Right lobe of liver (tissue), 6 donors: ENCODE results near the gene TRMT11. TPM values are rescaled to one million over a fixed set of nuclear protein-coding genes. Genes with fewer than 3 reads are reported as not detected.

Experiments
- ATAC-seq, 4 donors: fragments of 200-7000 bp; cut with Tn5 transposase; one replicate each; pipeline ENCODE4 v1.9.1; 2020; ENCODE audit warnings: mild to moderate bottlenecking in 4 of 4, moderate library complexity in 4 of 4
- DNase-seq, 3 donors: peaks; one replicate each; pipeline ENCODE4 v3.0.0-alpha.2; 2020
- H3K27ac ChIP-seq, 3 donors: fragments of 200-600 bp; one replicate each; pipeline ENCODE4 v1.8.0; 2022
- H3K27me3 ChIP-seq, 2 donors: fragments of 200-600 bp; one replicate each; pipeline ENCODE4 v1.8.0; 2022
- H3K36me3 ChIP-seq, 4 donors: fragments of 200-600 bp; sonication (generic) in 1 of 4; one replicate each; pipeline versions ENCODE4 v1.5.1 to v1.8.0; 2017 to 2022; ENCODE audit warnings: control low read depth in 1 of 4
- H3K4me1 ChIP-seq, 4 donors: fragments of 200-600 bp; sonication (generic) in 1 of 4; one replicate each; pipeline versions ENCODE4 v1.5.1 to v1.8.0; 2017 to 2022; ENCODE audit warnings: control low read depth in 1 of 4
- H3K4me3 ChIP-seq, 3 donors: fragments of 200-600 bp; one replicate each; pipeline ENCODE4 v1.8.0; 2022
- H3K9me3 ChIP-seq, 4 donors: fragments of 200-600 bp; sonication (generic) in 1 of 4; one replicate each; pipeline versions ENCODE4 v1.5.1 to v1.8.0; 2017 to 2022; ENCODE audit warnings: control low read depth in 1 of 4
- CTCF ChIP-seq, 4 donors: fragments of 200-600 bp in 3 of 4; fragments of 450-650 bp in 1 of 4; IDR thresholded peaks; one replicate each; pipeline versions ENCODE4 v1.5.1 to v1.8.0; 2016 to 2022; ENCODE audit warnings: antibody characterized with exemption in 4 of 4, mild to moderate bottlenecking in 2 of 4
- POLR2A ChIP-seq: fragments of 450-650 bp; IDR thresholded peaks from one replicate; pipeline ENCODE4 v1.6.1; 2017; ENCODE audit warnings: antibody characterized with exemption, mild to moderate bottlenecking
- WGBS: methylation state at CpG from one replicate; pipeline ENCODE4 v1.1.6; 2018; ENCODE audit warnings: low coverage, low lambda C conversion rate; ENCODE audit not compliant: insufficient coverage; ENCODE audit errors: missing lambda C conversion rate; 5-methylcytosine and 5-hydroxymethylcytosine counted together
- intact Hi-C, 2 donors: fragments of 100-400 bp; cut with DNase I; formaldehyde crosslinking; loops; one replicate each; pipeline versions ENCODE4 v1.11.2 to v1.14.1; 2022
- total RNA-seq, 6 experiments: library from RNA; depleted of rRNA in 2 of 6; stranded (reverse); fragments of >200 nt in 2 of 6; fragmentation: NEBNext Ultra II Directional in 3 of 6; extraction: Animal tissue kit (Norgen Biotek cat#: 25700) in 3 of 6; gene quantifications; one replicate each; pipeline versions ENCODE4 v1.1.0 to v1.2.4, GENCODE V29; 2016 to 2023
- donor health status: DM: no; HTN: yes; CAD: no.
- donor health status: DM: no; HTN: no; CAD: no.
- donor health status: DM: no; HTN: no; CAD: no.
- donor health status: DM: no; HTN: yes; CAD: no.
- donor health status: DM: no; HTN: yes; CAD: no.

Gene TRMT11
- total RNA-seq, 6 experiments from 2014 or later = 12.6 to 36.0 (median 25.3) TPM

DNA sequence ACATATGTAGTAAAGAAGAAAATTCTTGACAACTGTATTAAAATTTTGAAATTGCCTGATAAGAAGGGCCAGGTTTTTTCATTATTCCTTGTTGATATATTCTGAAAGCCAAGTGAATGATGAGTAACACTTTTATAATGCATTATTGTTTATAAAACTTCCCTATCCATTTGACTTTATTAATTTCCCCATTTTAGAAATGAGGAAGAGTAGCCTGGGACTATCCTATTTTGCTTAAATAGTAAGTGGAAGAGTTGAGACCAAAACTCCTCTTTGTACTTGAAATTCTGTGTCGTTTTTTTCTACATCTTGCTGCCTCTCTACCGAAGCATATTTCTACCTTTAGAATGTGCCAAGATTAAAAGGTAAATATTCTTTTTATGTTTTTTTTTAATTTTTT, 39.7 kb downstream of the TRMT11 start:
- 91% methylated on average over 2 of the region's 2 CpGs for WGBS
- TF ChIP-seq CTCF (IDR thresholded peaks at IDR 0.05) (no peak), POLR2A (no peak)
- Histone ChIP-seq H3K9me3 (no peaks in the 10 kb centered on the region), H3K4me3 (no peak overlapping the region), H3K27me3 (no peaks in the 10 kb centered on the region), H3K36me3 (peaks cover 0 to 43% (median 12%) of the 10 kb centered on the region in 4 donors), H3K4me1 (no peaks in the 10 kb centered on the region), H3K27ac (no peak overlapping the region)
- intact Hi-C loops = no loop called here
- DNase-seq (no peak), ATAC-seq (no peak)

DNA sequence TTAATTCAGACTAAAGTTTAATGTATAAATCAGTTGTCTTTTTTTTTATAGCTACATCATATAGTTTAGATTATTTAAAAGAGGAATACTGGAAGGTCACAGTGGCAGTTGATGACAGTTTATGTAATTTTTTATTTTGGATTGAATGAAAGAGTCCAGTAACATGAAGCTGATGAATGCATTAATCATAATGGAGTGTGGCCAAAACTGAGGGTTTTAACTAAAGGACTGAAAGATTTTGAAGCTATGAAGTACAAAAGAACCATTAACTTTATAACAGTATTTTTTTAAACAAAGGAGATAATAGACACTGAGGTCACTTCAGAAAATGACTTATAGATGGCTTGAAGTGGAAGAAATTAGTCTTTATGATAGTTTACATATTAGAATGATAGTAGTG, 41.3 kb downstream of the TRMT11 start:
- no peak overlapping the region for H3K27ac ChIP-seq
- DNase-seq (no peak), ATAC-seq (no peak)
- H3K27me3 ChIP-seq = no peaks in the 10 kb centered on the region
- intact Hi-C loops = no loop called here
- no peaks in the 10 kb centered on the region for H3K9me3 ChIP-seq
- H3K4me3 ChIP-seq = no peak overlapping the region
- H3K36me3 ChIP-seq = peaks cover 0 to 28% (median 2%) of the 10 kb centered on the region in 4 donors
- TF ChIP-seq CTCF (IDR thresholded peaks at IDR 0.05) (no peak), POLR2A (no peak)
- H3K4me1 ChIP-seq = no peaks in the 10 kb centered on the region

- DNase-seq = no peak
- intact Hi-C loops = no loop called here
- no peaks in the 10 kb centered on the region for H3K27me3 ChIP-seq
- no peaks in the 10 kb centered on the region for H3K9me3 ChIP-seq
- H3K27ac ChIP-seq = no peak overlapping the region
- peaks cover 0 to 11% (median 2%) of the 10 kb centered on the region in 4 donors for H3K36me3 ChIP-seq
- 71% methylated on average over 2 of the region's 2 CpGs for WGBS
- no peak overlapping the region for H3K4me3 ChIP-seq
- ATAC-seq = peak in 1 of 4 donors; percentile 34
- TF ChIP-seq POLR2A = no peak
- TF ChIP-seq CTCF (IDR thresholded peaks at IDR 0.05) = no peak
- H3K4me1 ChIP-seq = peaks cover 0 to 4% (median 0%) of the 10 kb centered on the region in 4 donors
Measured at GRCh38 chr6:126030045-126030444, 43.7 kb downstream of the TRMT11 start.

GRCh38 chr6:126033696-126034095, 47.4 kb downstream of the TRMT11 start:
- DNase-seq (no peak), ATAC-seq (peak; percentile 87 to 97 (median 94))
- Histone ChIP-seq H3K36me3 (peaks cover 0 to 7% (median 2%) of the 10 kb centered on the region in 4 donors), H3K27ac (no peak overlapping the region), H3K4me1 (peaks cover 0 to 4% (median 0%) of the 10 kb centered on the region in 4 donors), H3K4me3 (no peak overlapping the region), H3K9me3 (no peaks in the 10 kb centered on the region), H3K27me3 (no peaks in the 10 kb centered on the region)
- intact Hi-C loops = no loop called here
- WGBS = 4% methylated on average over 3 of the region's 3 CpGs
- TF ChIP-seq POLR2A (no peak), CTCF (IDR thresholded peaks at IDR 0.05) (peak; percentile 46 to 65 (median 56))

DNA sequence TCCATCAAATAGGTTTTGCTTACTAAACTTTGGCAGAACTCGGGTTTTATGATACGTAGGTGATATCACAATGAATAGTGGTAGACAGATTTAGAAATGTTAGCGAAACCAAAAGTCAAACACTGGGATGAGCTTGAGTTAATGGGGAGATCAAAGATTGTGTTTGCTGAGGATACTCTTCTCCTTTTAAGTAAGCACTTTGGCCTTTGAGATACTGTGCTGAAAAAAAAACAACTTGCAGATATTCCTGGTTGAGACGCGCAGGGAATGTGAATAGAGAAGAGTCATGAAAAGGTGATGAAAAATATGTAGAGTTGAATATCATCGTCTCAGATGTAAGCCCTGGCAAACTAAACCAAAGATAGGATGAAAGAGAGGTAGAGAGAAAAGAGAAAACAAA, 48.3 kb downstream of the TRMT11 start:
- no peak for ATAC-seq
- intact Hi-C loops = no loop called here
- WGBS = 72% methylated on average over 6 of the region's 6 CpGs

More for the DNA sequence above, 48.3 kb downstream of the TRMT11 start:
- TF ChIP-seq CTCF (IDR thresholded peaks at IDR 0.05) (no peak), POLR2A (no peak)
- no peaks in the 10 kb centered on the region for H3K27me3 ChIP-seq
- H3K4me3 ChIP-seq = no peak overlapping the region
- peaks cover 0 to 12% (median 3%) of the 10 kb centered on the region in 4 donors for H3K36me3 ChIP-seq
- no peaks in the 10 kb centered on the region for H3K9me3 ChIP-seq
- no peak for DNase-seq
- H3K27ac ChIP-seq = no peak overlapping the region
- H3K4me1 ChIP-seq = peaks cover 0 to 4% (median 0%) of the 10 kb centered on the region in 4 donors
